K562 (cell line): ENCODE results near the gene ZDHHC22. TPM values are rescaled to one million over a fixed set of nuclear protein-coding genes. Genes with fewer than 3 reads are reported as not detected.

Source experiments
- ATAC-seq: fragments of 200-7000 bp; cut with Tn5 transposase; 3 replicates; pipeline ENCODE4 v1.9.1; 2020; ENCODE audit warnings: moderate library complexity
- BruUV-seq: library from RNA; stranded (reverse); fragments of 400-500 nt; replicated peaks from 2 replicates; lab custom pipeline; 2021; lab: Mats Ljungman, UMichigan
- CTCF ChIA-PET: fragments of 300-600 bp; formaldehyde crosslinking; extraction: SDS; loops from one replicate; lab custom pipeline; 2021; ENCODE audit warnings: low intra/inter-chr PET ratio; lab: Yijun Ruan, JAX
- POLR2A ChIA-PET: fragments of 300-600, 350-650 bp; sonication (Branson Sonifier 250); formaldehyde crosslinking; extraction: SDS; loops from one replicate; lab custom pipeline; 2021; ENCODE audit warnings: antibody characterized with exemption, inconsistent platforms; lab: Yijun Ruan, JAX
- DNase-seq, 4 experiments: peaks; one replicate each; pipeline versions ENCODE4 v3.0.0 to v3.0.0-alpha.2; 2011 to 2018; ENCODE audit warnings: low spot score in 3 of 4, mixed read lengths in 3 of 4; ENCODE audit errors: extremely low read depth in 1 of 4
- FAIRE-seq: peaks from 2 replicates; lab custom pipeline; 2011; peaks lifted over from hg19 to GRCh38; lab: Jason Lieb, UNC
- H2AFZ ChIP-seq: 2 replicates; pipeline ENCODE4 v1.6.0; 2011; ENCODE audit warnings: low read depth, low read length, control low read depth, inconsistent platforms
- H3K27ac ChIP-seq: fragments of 200-600 bp; 3 replicates; pipeline ENCODE4 v1.8.0; 2011; ENCODE audit warnings: low read depth, mild to moderate bottlenecking, control low read depth, inconsistent platforms, low read length, moderate library complexity, mixed read lengths; ENCODE audit errors: extremely low read depth
- H3K27me3 ChIP-seq, 2 experiments: fragments of 300-600 bp in 1 of 2; 2 replicates in 1 of 2; 3 replicates in 1 of 2; pipeline versions ENCODE4 v1.6.0 to v1.8.0; 2011; ENCODE audit warnings: inconsistent platforms in 2 of 2, low read length in 2 of 2, mild to moderate bottlenecking in 1 of 2, mixed read lengths in 1 of 2, moderate library complexity in 1 of 2; ENCODE audit not compliant: control insufficient read depth in 2 of 2, insufficient read depth in 2 of 2
- H3K36me3 ChIP-seq: fragments of 300-600 bp; 3 replicates; pipeline ENCODE4 v1.8.0; 2011; ENCODE audit warnings: mild to moderate bottlenecking, low read length, inconsistent platforms; ENCODE audit not compliant: control insufficient read depth, insufficient read depth
- H3K4me1 ChIP-seq, 2 experiments: fragments of 200-600 bp in 1 of 2; replicated peaks in 1 of 2; 2 replicates in 1 of 2; 3 replicates in 1 of 2; pipeline versions ENCODE4 v1.5.1 to v1.8.0; 2011; ENCODE audit warnings: inconsistent platforms in 2 of 2, low read length in 2 of 2, mild to moderate bottlenecking in 1 of 2, mixed read lengths in 1 of 2, moderate library complexity in 1 of 2; ENCODE audit not compliant: control insufficient read depth in 2 of 2, insufficient read depth in 2 of 2
- H3K4me2 ChIP-seq: 2 replicates; pipeline ENCODE4 v1.6.1; 2011; ENCODE audit warnings: low read length, control low read depth, inconsistent platforms, mixed read lengths; ENCODE audit not compliant: insufficient read depth
- H3K4me3 ChIP-seq: fragments of 200-600 bp; sonication (generic), shearing (Covaris generic); 2 replicates; pipeline ENCODE4 v1.5.1; 2016; ENCODE audit warnings: control low read depth, inconsistent platforms
- H3K79me2 ChIP-seq: fragments of 200-600 bp; 3 replicates; pipeline ENCODE4 v1.8.0; 2011; ENCODE audit warnings: low read length, inconsistent platforms; ENCODE audit not compliant: control insufficient read depth, insufficient read depth
- H3K9ac ChIP-seq, 2 experiments: 2 replicates each; pipeline versions ENCODE4 v1.6.0 to v1.6.1; 2011; ENCODE audit warnings: low read depth in 2 of 2, low read length in 2 of 2, control low read depth in 1 of 2, inconsistent platforms in 1 of 2, mild to moderate bottlenecking in 1 of 2, mixed read lengths in 1 of 2; ENCODE audit not compliant: insufficient read depth in 1 of 2
- H3K9me1 ChIP-seq: one replicate; pipeline ENCODE4 v1.6.0; 2011; ENCODE audit warnings: inconsistent platforms, mild to moderate bottlenecking, low read length, moderate library complexity; ENCODE audit not compliant: control insufficient read depth, insufficient read depth
- H3K9me3 ChIP-seq: replicated peaks from 2 replicates; pipeline ENCODE4 v1.5.1; 2011; ENCODE audit warnings: low read depth, low read length, inconsistent platforms; ENCODE audit not compliant: control insufficient read depth, insufficient read depth
- H4K20me1 ChIP-seq: replicated peaks from 2 replicates; pipeline ENCODE4 v1.6.1; 2011; ENCODE audit warnings: low read length, inconsistent platforms, mixed read lengths; ENCODE audit not compliant: control insufficient read depth, insufficient read depth
- HDAC1 ChIP-seq, 2 experiments: fragments of 450-650 bp; IDR thresholded peaks; 2 replicates each; pipeline ENCODE4 v1.6.1; 2016 to 2017; ENCODE audit warnings: inconsistent platforms in 1 of 2, mild to moderate bottlenecking in 1 of 2, moderate library complexity in 1 of 2
- HDAC8 ChIP-seq: fragments of 450-650 bp; IDR thresholded peaks from 2 replicates; pipeline ENCODE4 v1.6.1; 2016; ENCODE audit warnings: mild to moderate bottlenecking, missing genetic modification characterization, moderate library complexity, missing compliant biosample characterization
- HNRNPH1 ChIP-seq: fragments of 200-400 bp; formaldehyde crosslinking; optimal IDR thresholded peaks from 2 replicates; pipeline ENCODE3; 2017; ENCODE audit warnings: low read depth, mild to moderate bottlenecking, low read length, moderate library complexity
- NONO ChIP-seq, 2 experiments: fragments of 200-400 bp in 1 of 2; fragments of 450-650 bp in 1 of 2; formaldehyde crosslinking in 1 of 2; IDR thresholded peaks; 2 replicates each; pipeline ENCODE4 v1.6.1; 2017; ENCODE audit warnings: low read depth in 2 of 2, mild to moderate bottlenecking in 2 of 2, moderate library complexity in 2 of 2, low read length in 1 of 2
- PHB2 ChIP-seq: fragments of 450-650 bp; IDR thresholded peaks from 2 replicates; pipeline ENCODE4 v1.6.1; 2017; ENCODE audit warnings: low read depth
- RBM39 ChIP-seq: fragments of 200-400 bp; formaldehyde crosslinking; optimal IDR thresholded peaks from 2 replicates; pipeline ENCODE3; 2018; ENCODE audit warnings: low read depth, low read length
- U2AF2 ChIP-seq: fragments of 200-400 bp; formaldehyde crosslinking; optimal IDR thresholded peaks from 2 replicates; pipeline ENCODE3; 2017; ENCODE audit warnings: low read depth, mild to moderate bottlenecking, low read length
- XRCC5 ChIP-seq: fragments of 200-400 bp; formaldehyde crosslinking; IDR thresholded peaks from 2 replicates; pipeline ENCODE4 v1.6.1; 2017; ENCODE audit warnings: low read depth, mild to moderate bottlenecking, low read length
- ZNF3 ChIP-seq: fragments of 250-450 bp; sonication (Bioruptor Pico); IDR thresholded peaks from 2 replicates; pipeline ENCODE4 v1.5.0; 2021; ENCODE audit warnings: mild to moderate bottlenecking, moderate library complexity
- WGBS: fragments of 100-300 bp; shearing (Covaris generic); methylation state at CpG from one replicate; pipeline ENCODE4 v1.1.6; 2016; ENCODE audit warnings: low coverage, mixed read lengths; ENCODE audit not compliant: insufficient coverage; ENCODE audit errors: missing lambda C conversion rate; 5-methylcytosine and 5-hydroxymethylcytosine counted together
- in situ Hi-C: fragments of 300-500 bp; cut with MboI; formaldehyde crosslinking; loops from 4 replicates; pipeline ENCODE4 v1.15.0; 2018; ENCODE audit warnings: inconsistent platforms, mixed read lengths
- intact Hi-C: fragments of 100-400 bp; cut with micrococcal nuclease; formaldehyde crosslinking; loops from 2 replicates; pipeline ENCODE4 v1.14.2; 2022
- polyA plus RNA-seq, 8 experiments: library from polyadenylated mRNA; depleted of rRNA in 4 of 8; stranded (reverse) in 5 of 8; unstranded in 3 of 8; fragments of >200 nt; fragmentation: Nextera tagmentation in 2 of 8; fragmentation: Illumina TruSeq in 1 of 8; extraction: Ambion mirVana in 2 of 8; extraction: Trizol in 1 of 8; gene quantifications; 2 replicates each; pipeline versions ENCODE4 v1.2.1 to v1.2.3, GENCODE V29; 2011 to 2014; ENCODE audit warnings: inconsistent platforms in 1 of 8, missing spikeins in 1 of 8
- total RNA-seq, 7 experiments: library from RNA; depleted of rRNA in 6 of 7; stranded (reverse); fragments of >200 nt in 6 of 7; fragmentation: Illumina TruSeq in 2 of 7; extraction: Trizol in 2 of 7; gene quantifications; 2 replicates each; pipeline versions ENCODE4 v1.2.1 to v1.2.3, GENCODE V29; 2011 to 2021; ENCODE audit warnings: low replicate concordance in 1 of 7
- TF ChIP-seq, protein P1 (sequence below): IDR thresholded peaks from 2 replicates; pipeline ENCODE4 v1.6.1; 2014; ENCODE audit warnings: antibody characterized with exemption
- TF ChIP-seq, protein P2 (sequence below): fragments of 450-650 bp; IDR thresholded peaks from 2 replicates; pipeline ENCODE4 v1.6.1; 2017; ENCODE audit warnings: antibody characterized with exemption
- TF ChIP-seq, protein P3 (sequence below), 2 experiments: fragments of 200-800 bp in 1 of 2; sonication (Bioruptor generic) in 1 of 2; sonication (generic) in 1 of 2; formaldehyde crosslinking in 1 of 2; IDR thresholded peaks in 1 of 2; conservative IDR thresholded peaks in 1 of 2; 2 replicates each; pipeline versions ENCODE4 v1.5.0 to v1.6.1; 2016 to 2020; ENCODE audit warnings: missing compliant biosample characterization in 1 of 2, missing genetic modification characterization in 1 of 2, missing genetic modification reagents in 1 of 2
- TF ChIP-seq, protein P4 (sequence below), 2 experiments: IDR thresholded peaks; 2 replicates each; pipeline ENCODE4 v1.6.1; 2011; ENCODE audit warnings: borderline replicate concordance in 1 of 2, control low read depth in 1 of 2, low read depth in 1 of 2, low read length in 1 of 2, mild to moderate bottlenecking in 1 of 2, mixed read lengths in 1 of 2, moderate library complexity in 1 of 2; ENCODE audit not compliant: insufficient read depth in 1 of 2, insufficient read length in 1 of 2, poor library complexity in 1 of 2, severe bottlenecking in 1 of 2; ENCODE audit errors: extremely low read depth in 1 of 2
- TF ChIP-seq, protein P5 (sequence below): fragments of 250-450 bp; sonication (Bioruptor Pico); IDR thresholded peaks from 2 replicates; pipeline ENCODE4 v1.5.1; 2021; ENCODE audit warnings: mild to moderate bottlenecking

The ZDHHC22 gene
- total and polyA plus RNA-seq, 9 of the 15 experiments (the other 6 are each of a cell fraction or from before 2014, with no cell fraction given), result not detected

DNA sequence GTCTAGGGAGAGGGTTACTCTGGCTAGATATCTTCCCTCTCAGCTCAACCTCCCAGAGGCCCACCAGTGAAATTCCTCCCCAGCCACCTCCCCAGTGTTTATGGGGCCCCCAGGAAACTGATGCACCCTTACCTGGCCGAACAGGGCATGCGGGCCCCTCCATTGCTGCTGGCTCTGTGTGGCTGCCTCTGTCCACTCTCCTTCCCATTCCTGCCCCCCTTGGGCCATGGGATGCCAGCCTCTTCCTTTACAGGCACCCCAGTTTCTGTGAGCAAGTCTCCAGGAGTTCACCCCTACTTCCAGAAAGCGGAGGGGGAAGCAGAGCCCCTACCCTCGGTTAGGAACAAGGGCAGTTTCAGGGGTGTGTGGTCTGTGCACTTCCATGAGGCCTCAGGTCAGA, 19.4 kb upstream of the ZDHHC22 start:
- ATAC-seq, result no peak
- H3K9ac ChIP-seq, result no peak overlapping the region
- no TSS peak for BruUV-seq
- H3K27ac ChIP-seq, result no peak overlapping the region
- DNase-seq, result no peak
- H3K27me3 ChIP-seq, result peaks cover 0 to 19% of the 10 kb centered on the region in 2 experiments; a peak in 3 of 5 replicates
- H3K79me2 ChIP-seq, result no peaks in the 10 kb centered on the region
- peaks cover 2 to 8% of the 10 kb centered on the region in 2 experiments; a peak in 3 of 5 replicates for H3K4me1 ChIP-seq
- no peaks in the 10 kb centered on the region for H3K9me3 ChIP-seq
- ChIA-PET CTCF (no interaction called here), POLR2A (no interaction called here)
- no peaks in the 10 kb centered on the region for H3K9me1 ChIP-seq
- FAIRE-seq, result no peak
- WGBS, result 0% methylated on average over 3 of the region's 4 CpGs
- no peaks in the 10 kb centered on the region for H4K20me1 ChIP-seq
- no peak overlapping the region for H2AFZ ChIP-seq
- in situ Hi-C loops (no loop called here), intact Hi-C loops (no loop called here)
- no peaks in the 10 kb centered on the region for H3K36me3 ChIP-seq
- no peak overlapping the region for H3K4me3 ChIP-seq
- TF ChIP-seq RBM39 (no peak), U2AF2 (no peak), PHB2 (no peak), XRCC5 (no peak), HDAC8 (tag) (no peak), HDAC1 (IDR thresholded peaks at IDR 0.05) (no peak), HNRNPH1 (no peak), ZNF3 (CRISPR knock-in tag) (no peak), NONO (IDR thresholded peaks at IDR 0.05; ENCODE audit: low read depth in 2 of 2, low read length in 1 of 2) (no peak)
- TF ChIP-seq, protein P1, sequence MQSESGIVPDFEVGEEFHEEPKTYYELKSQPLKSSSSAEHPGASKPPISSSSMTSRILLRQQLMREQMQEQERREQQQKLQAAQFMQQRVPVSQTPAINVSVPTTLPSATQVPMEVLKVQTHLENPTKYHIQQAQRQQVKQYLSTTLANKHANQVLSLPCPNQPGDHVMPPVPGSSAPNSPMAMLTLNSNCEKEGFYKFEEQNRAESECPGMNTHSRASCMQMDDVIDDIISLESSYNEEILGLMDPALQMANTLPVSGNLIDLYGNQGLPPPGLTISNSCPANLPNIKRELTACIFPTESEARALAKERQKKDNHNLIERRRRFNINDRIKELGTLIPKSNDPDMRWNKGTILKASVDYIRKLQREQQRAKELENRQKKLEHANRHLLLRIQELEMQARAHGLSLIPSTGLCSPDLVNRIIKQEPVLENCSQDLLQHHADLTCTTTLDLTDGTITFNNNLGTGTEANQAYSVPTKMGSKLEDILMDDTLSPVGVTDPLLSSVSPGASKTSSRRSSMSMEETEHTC, result no peak
- TF ChIP-seq, protein P2, sequence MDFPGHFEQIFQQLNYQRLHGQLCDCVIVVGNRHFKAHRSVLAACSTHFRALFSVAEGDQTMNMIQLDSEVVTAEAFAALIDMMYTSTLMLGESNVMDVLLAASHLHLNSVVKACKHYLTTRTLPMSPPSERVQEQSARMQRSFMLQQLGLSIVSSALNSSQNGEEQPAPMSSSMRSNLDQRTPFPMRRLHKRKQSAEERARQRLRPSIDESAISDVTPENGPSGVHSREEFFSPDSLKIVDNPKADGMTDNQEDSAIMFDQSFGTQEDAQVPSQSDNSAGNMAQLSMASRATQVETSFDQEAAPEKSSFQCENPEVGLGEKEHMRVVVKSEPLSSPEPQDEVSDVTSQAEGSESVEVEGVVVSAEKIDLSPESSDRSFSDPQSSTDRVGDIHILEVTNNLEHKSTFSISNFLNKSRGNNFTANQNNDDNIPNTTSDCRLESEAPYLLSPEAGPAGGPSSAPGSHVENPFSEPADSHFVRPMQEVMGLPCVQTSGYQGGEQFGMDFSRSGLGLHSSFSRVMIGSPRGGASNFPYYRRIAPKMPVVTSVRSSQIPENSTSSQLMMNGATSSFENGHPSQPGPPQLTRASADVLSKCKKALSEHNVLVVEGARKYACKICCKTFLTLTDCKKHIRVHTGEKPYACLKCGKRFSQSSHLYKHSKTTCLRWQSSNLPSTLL, result no peak
- TF ChIP-seq, protein P3, sequence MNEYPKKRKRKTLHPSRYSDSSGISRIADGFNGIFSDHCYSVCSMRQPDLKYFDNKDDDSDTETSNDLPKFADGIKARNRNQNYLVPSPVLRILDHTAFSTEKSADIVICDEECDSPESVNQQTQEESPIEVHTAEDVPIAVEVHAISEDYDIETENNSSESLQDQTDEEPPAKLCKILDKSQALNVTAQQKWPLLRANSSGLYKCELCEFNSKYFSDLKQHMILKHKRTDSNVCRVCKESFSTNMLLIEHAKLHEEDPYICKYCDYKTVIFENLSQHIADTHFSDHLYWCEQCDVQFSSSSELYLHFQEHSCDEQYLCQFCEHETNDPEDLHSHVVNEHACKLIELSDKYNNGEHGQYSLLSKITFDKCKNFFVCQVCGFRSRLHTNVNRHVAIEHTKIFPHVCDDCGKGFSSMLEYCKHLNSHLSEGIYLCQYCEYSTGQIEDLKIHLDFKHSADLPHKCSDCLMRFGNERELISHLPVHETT (CRISPR knock-in tag; conservative IDR thresholded peaks at IDR 0.05 in 1 of 2, IDR thresholded peaks at IDR 0.05 in 1 of 2), result no peak
- TF ChIP-seq, protein P4, sequence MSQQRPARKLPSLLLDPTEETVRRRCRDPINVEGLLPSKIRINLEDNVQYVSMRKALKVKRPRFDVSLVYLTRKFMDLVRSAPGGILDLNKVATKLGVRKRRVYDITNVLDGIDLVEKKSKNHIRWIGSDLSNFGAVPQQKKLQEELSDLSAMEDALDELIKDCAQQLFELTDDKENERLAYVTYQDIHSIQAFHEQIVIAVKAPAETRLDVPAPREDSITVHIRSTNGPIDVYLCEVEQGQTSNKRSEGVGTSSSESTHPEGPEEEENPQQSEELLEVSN (IDR thresholded peaks at IDR 0.05; ENCODE audit: borderline replicate concordance in 1 of 2, extremely low read depth in 1 of 2, insufficient read depth in 1 of 2, insufficient read length in 1 of 2, low read depth in 1 of 2, low read length in 1 of 2, poor library complexity in 1 of 2, severe bottlenecking in 1 of 2), result no peak
- TF ChIP-seq, protein P5, sequence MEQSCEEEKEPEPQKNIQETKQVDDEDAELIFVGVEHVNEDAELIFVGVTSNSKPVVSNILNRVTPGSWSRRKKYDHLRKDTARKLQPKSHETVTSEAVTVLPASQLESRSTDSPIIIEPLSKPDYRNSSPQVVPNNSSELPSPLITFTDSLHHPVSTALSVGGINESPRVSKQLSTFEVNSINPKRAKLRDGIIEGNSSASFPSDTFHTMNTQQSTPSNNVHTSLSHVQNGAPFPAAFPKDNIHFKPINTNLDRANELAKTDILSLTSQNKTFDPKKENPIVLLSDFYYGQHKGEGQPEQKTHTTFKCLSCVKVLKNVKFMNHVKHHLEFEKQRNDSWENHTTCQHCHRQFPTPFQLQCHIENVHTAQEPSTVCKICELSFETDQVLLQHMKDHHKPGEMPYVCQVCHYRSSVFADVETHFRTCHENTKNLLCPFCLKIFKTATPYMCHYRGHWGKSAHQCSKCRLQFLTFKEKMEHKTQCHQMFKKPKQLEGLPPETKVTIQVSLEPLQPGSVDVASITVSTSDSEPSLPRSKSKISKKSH (CRISPR knock-in tag), result no peak
- no peak overlapping the region for H3K4me2 ChIP-seq
